OCI-LY1 (cell line): ENCODE measurements around the gene ADTRP.

Experiments used
- H2AFZ ChIP-seq: fragments of 200-600 bp; sonication (generic), shearing (Covaris generic); 2 replicates; pipeline ENCODE4 v1.6.0; 2014; ENCODE audit warnings: antibody characterized with exemption, mild to moderate bottlenecking, low read length
- H3F3A ChIP-seq: fragments of 200-600 bp; sonication (generic), shearing (Covaris generic); 2 replicates; pipeline ENCODE4 v1.6.0; 2014; ENCODE audit warnings: mild to moderate bottlenecking, antibody characterized with exemption, low read length, moderate library complexity; ENCODE audit not compliant: insufficient read depth
- H3K27ac ChIP-seq: fragments of 200-600 bp; sonication (generic); 2 replicates; pipeline ENCODE4 v1.5.1; 2014; ENCODE audit warnings: low read length, mixed run types, mild to moderate bottlenecking, low read depth; ENCODE audit not compliant: poor library complexity, severe bottlenecking
- H3K27me3 ChIP-seq: fragments of 200-600 bp; sonication (generic); 2 replicates; pipeline ENCODE4 v1.6.0; 2014; ENCODE audit warnings: antibody characterized with exemption, mild to moderate bottlenecking, low read length, moderate library complexity; ENCODE audit not compliant: insufficient read depth
- H3K36me3 ChIP-seq: fragments of 200-600 bp; sonication (generic); 2 replicates; pipeline ENCODE4 v1.6.1; 2014; ENCODE audit warnings: mild to moderate bottlenecking, antibody characterized with exemption, low read length, moderate library complexity, mixed read lengths; ENCODE audit not compliant: insufficient read depth
- H3K4me1 ChIP-seq: fragments of 200-600 bp; sonication (generic); 2 replicates; pipeline ENCODE4 v1.5.1; 2014; ENCODE audit warnings: mild to moderate bottlenecking, low read length, moderate library complexity; ENCODE audit not compliant: insufficient read depth, severe bottlenecking
- H3K4me2 ChIP-seq: fragments of 200-600 bp; sonication (generic), shearing (Covaris generic); 2 replicates; pipeline ENCODE4 v1.6.1; 2014; ENCODE audit warnings: low read length
- H3K4me3 ChIP-seq: fragments of 200-600 bp; sonication (generic); 2 replicates; pipeline ENCODE4 v1.5.1; 2014; ENCODE audit warnings: low read length, low read depth, mild to moderate bottlenecking, mixed read lengths; ENCODE audit not compliant: poor library complexity, severe bottlenecking
- H3K79me2 ChIP-seq: fragments of 200-600 bp; shearing (Covaris generic); 2 replicates; pipeline ENCODE4 v1.6.1; 2016; ENCODE audit warnings: mixed run types, low read length, mixed read lengths; ENCODE audit not compliant: insufficient read depth
- H3K9ac ChIP-seq: fragments of 200-600 bp; sonication (generic), shearing (Covaris generic); 2 replicates; pipeline ENCODE4 v1.6.1; 2014; ENCODE audit warnings: mild to moderate bottlenecking, low read length, mixed read lengths
- H3K9me2 ChIP-seq: fragments of 200-600 bp; sonication (generic), shearing (Covaris generic); 2 replicates; pipeline ENCODE4 v1.6.1; 2014; ENCODE audit warnings: low read depth, mild to moderate bottlenecking, low read length, mixed read lengths
- H3K9me3 ChIP-seq: fragments of 200-600 bp; shearing (Covaris generic); 2 replicates; pipeline ENCODE4 v1.6.1; 2014; ENCODE audit warnings: low read length, mixed read lengths
- H4K20me1 ChIP-seq: fragments of 200-600 bp; sonication (generic), shearing (Covaris generic); 2 replicates; pipeline ENCODE4 v1.6.0; 2016; ENCODE audit warnings: mild to moderate bottlenecking, low read length; ENCODE audit not compliant: insufficient read depth
- CTCF ChIP-seq: fragments of 200-600 bp; sonication (generic), shearing (Covaris generic); IDR thresholded peaks from 2 replicates; pipeline ENCODE4 v1.5.1; 2017; ENCODE audit warnings: mild to moderate bottlenecking, antibody characterized with exemption, low read length, moderate library complexity, mixed read lengths
- EZH2 ChIP-seq: fragments of 200-600 bp; sonication (generic), shearing (Covaris generic); IDR thresholded peaks from 2 replicates; pipeline ENCODE4 v1.8.0; 2017; ENCODE audit warnings: borderline replicate concordance, mixed run types, mild to moderate bottlenecking, antibody characterized with exemption, low read length, moderate library complexity, mixed read lengths

Gene ADTRP

GRCh38 chr6:11752360-11752759, 26.2 kb downstream of the ADTRP start:
- no peaks in the 10 kb centered on the region for H4K20me1 ChIP-seq
- no peaks in the 10 kb centered on the region for H3K4me1 ChIP-seq
- no peaks in the 10 kb centered on the region for H3K9me2 ChIP-seq
- H2AFZ ChIP-seq: no peak overlapping the region
- H3K9ac ChIP-seq: no peak overlapping the region
- TF ChIP-seq EZH2 (no peak), CTCF (no peak)
- peaks cover 3% of the 10 kb centered on the region; the same call in 1 of the 2 replicates for H3K27me3 ChIP-seq
- no peaks in the 10 kb centered on the region for H3F3A ChIP-seq
- H3K36me3 ChIP-seq: no peaks in the 10 kb centered on the region
- H3K4me3 ChIP-seq: no peak overlapping the region
- H3K4me2 ChIP-seq: no peak overlapping the region
- H3K9me3 ChIP-seq: no peaks in the 10 kb centered on the region
- H3K79me2 ChIP-seq: no peaks in the 10 kb centered on the region
- H3K27ac ChIP-seq: no peak overlapping the region

GRCh38 chr6:11750682-11751081, 27.9 kb downstream of the ADTRP start:
- no peaks in the 10 kb centered on the region for H3K79me2 ChIP-seq
- no peak overlapping the region for H2AFZ ChIP-seq
- no peaks in the 10 kb centered on the region for H3F3A ChIP-seq
- H3K4me2 ChIP-seq: no peak overlapping the region
- no peak overlapping the region for H3K9ac ChIP-seq
- peaks cover 3% of the 10 kb centered on the region; the same call in 1 of the 2 replicates for H3K27me3 ChIP-seq
- H4K20me1 ChIP-seq: no peaks in the 10 kb centered on the region
- no peaks in the 10 kb centered on the region for H3K9me2 ChIP-seq
- no peak overlapping the region for H3K4me3 ChIP-seq
- TF ChIP-seq CTCF (no peak), EZH2 (no peak)
- H3K36me3 ChIP-seq: no peaks in the 10 kb centered on the region
- H3K27ac ChIP-seq: no peak overlapping the region
- no peaks in the 10 kb centered on the region for H3K9me3 ChIP-seq
- no peaks in the 10 kb centered on the region for H3K4me1 ChIP-seq

- H3K4me2 ChIP-seq: no peak overlapping the region
- H3K9me2 ChIP-seq: no peaks in the 10 kb centered on the region
- H3K4me3 ChIP-seq: no peak overlapping the region
- no peak overlapping the region for H3K27ac ChIP-seq
- no peaks in the 10 kb centered on the region for H3K79me2 ChIP-seq
- no peak overlapping the region for H3K9ac ChIP-seq
- TF ChIP-seq CTCF (no peak), EZH2 (no peak)
- no peaks in the 10 kb centered on the region for H3K4me1 ChIP-seq
- H3K36me3 ChIP-seq: no peaks in the 10 kb centered on the region
- H4K20me1 ChIP-seq: no peaks in the 10 kb centered on the region
- H2AFZ ChIP-seq: no peak overlapping the region
- H3K27me3 ChIP-seq: peaks cover 3% of the 10 kb centered on the region; the same call in 1 of the 2 replicates
- H3F3A ChIP-seq: no peaks in the 10 kb centered on the region
- H3K9me3 ChIP-seq: no peaks in the 10 kb centered on the region
Measured at GRCh38 chr6:11748591-11749210, 29.9 kb downstream of the ADTRP start.
